Right lobe of liver (tissue), 4 donors: ENCODE data around the gene CA11.

ENCODE experiments used
- CTCF ChIP-seq, 4 donors: fragments of 200-600 bp in 3 of 4; fragments of 450-650 bp in 1 of 4; IDR thresholded peaks; one replicate each; pipeline versions ENCODE4 v1.5.1 to v1.8.0; 2016 to 2022; ENCODE audit warnings: antibody characterized with exemption in 4 of 4, mild to moderate bottlenecking in 2 of 4
- POLR2A ChIP-seq: fragments of 450-650 bp; IDR thresholded peaks from one replicate; pipeline ENCODE4 v1.6.1; 2017; ENCODE audit warnings: antibody characterized with exemption, mild to moderate bottlenecking
- donor health status: DM: no; HTN: no; CAD: no.
- donor health status: DM: no; HTN: no; CAD: no.
- donor health status: DM: no; HTN: yes; CAD: no.

- TF ChIP-seq CTCF (IDR thresholded peaks at IDR 0.05) = no peak
- TF ChIP-seq POLR2A = no peak
These were observed 43.0 kb downstream of the CA11 start for GRCh38 chr19:48603001-48603400.
